HK-2 (cell line): ENCODE data around the gene DPP4.

Experiments
- DNase-seq: peaks from one replicate; pipeline ENCODE4 v3.0.0-alpha.2; 2018; ENCODE audit not compliant: unreplicated experiment

DPP4 gene

GRCh38 chr2:162073888-162074631, at the start of gene DPP4:
Gene DPP4 (minus strand): TSS chr2:162074215. CDS start chr2:162073981, 234 bp downstream.
- DNase-seq: peak; percentile 87

- no peak for DNase-seq
These were observed 44.4 kb upstream of the DPP4 start for GRCh38 chr2:162118166-162119031.

GRCh38 chr2:162116352-162116751, 42.3 kb upstream of the DPP4 start:
- no peak for DNase-seq

GRCh38 chr2:162115076-162115475, 41.1 kb upstream of the DPP4 start:
- DNase-seq: no peak

- DNase-seq: no peak
These were observed 40.3 kb upstream of the DPP4 start for GRCh38 chr2:162114271-162114670.

GRCh38 chr2:162113776-162114168, 39.8 kb upstream of the DPP4 start:
- DNase-seq: no peak

GRCh38 chr2:162113088-162113775, 39.2 kb upstream of the DPP4 start:
- no peak for DNase-seq

GRCh38 chr2:162111958-162112850, 38.2 kb upstream of the DPP4 start:
- no peak for DNase-seq

- DNase-seq: no peak
These were observed 33.4 kb upstream of the DPP4 start for GRCh38 chr2:162107361-162107901.

- no peak for DNase-seq
These were observed 32.7 kb upstream of the DPP4 start for GRCh38 chr2:162106746-162107145.

- no peak for DNase-seq
These were observed 32.1 kb upstream of the DPP4 start for GRCh38 chr2:162106146-162106551.

GRCh38 chr2:162103443-162104009, 29.5 kb upstream of the DPP4 start:
- no peak for DNase-seq

- no peak for DNase-seq
These were observed 26.6 kb upstream of the DPP4 start for GRCh38 chr2:162100579-162100978.

- DNase-seq: no peak
These were observed 25.8 kb upstream of the DPP4 start for GRCh38 chr2:162099836-162100235.

GRCh38 chr2:162092658-162093556, 18.9 kb upstream of the DPP4 start:
- DNase-seq: no peak

- no peak for DNase-seq
These were observed 18.0 kb upstream of the DPP4 start for GRCh38 chr2:162092008-162092390.

GRCh38 chr2:162091325-162092007, 17.5 kb upstream of the DPP4 start:
- DNase-seq: peak; percentile 35

GRCh38 chr2:162090109-162090508, 16.1 kb upstream of the DPP4 start:
- DNase-seq: no peak

GRCh38 chr2:162086904-162087303, 12.9 kb upstream of the DPP4 start:
- no peak for DNase-seq
